ENCODE data around the gene SRGAP1.
"Not testable (repeated sequence)": the region's sequence is repeated elsewhere in the genome, so short reads cannot be mapped to it uniquely, and the experiment has no call there.

Gene SRGAP1

DNA sequence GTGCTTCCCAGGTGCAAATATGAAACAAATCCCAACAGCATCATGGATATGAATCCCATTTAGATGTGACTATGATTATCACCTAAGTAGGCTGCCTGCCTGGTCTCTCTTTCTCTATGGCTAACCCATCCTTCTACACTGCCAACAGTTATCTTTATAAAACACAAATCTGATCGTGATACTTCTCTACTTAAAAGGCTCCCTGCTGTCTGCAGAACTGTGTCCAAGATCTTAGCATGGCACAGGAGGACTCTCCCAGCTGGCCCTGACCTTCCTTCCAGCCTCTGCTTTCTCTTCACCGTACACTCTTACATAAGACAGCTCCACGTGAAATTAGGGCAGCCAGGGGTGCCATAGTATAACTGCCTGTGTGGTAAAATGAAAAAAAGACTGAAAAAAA, 3.5 kb upstream of the SRGAP1 start:
- DNase-seq: no peak

- no peak for DNase-seq
These were observed 2.9 kb upstream of the SRGAP1 start for GRCh38 chr12:63841571-63841970.

DNA sequence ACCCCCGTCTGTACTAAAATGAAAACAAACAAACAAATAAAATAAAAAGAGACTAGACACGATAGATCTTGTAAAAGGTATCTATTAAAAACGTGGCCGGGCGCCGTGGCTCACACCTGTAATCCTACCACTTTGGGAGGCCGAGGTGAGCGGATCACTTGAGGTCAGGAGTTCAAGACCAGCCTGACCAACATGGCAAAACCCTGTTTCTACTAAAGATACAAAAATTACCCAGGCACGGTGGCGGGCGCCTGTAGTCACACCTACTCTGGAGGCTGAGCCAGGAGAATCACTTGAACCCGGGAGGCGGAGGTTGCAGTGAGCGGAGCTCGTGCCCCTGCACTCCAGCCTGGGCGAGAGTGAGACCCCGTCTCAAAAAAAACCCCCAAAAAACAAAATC, 1.8 kb upstream of the SRGAP1 start:
- not testable (repeated sequence) for DNase-seq

GRCh38 chr12:63843254-63843720, 1.2 kb upstream of the SRGAP1 start:
- DNase-seq: no peak

- DNase-seq: peak; percentile 87
These were observed 644 bp upstream of the SRGAP1 start for GRCh38 chr12:63843721-63844390.

GRCh38 chr12:63845726-63846125, 1.2 kb downstream of the SRGAP1 start:
- no peak for DNase-seq

GRCh38 chr12:63846238-63846967, 1.9 kb downstream of the SRGAP1 start:
- DNase-seq: no peak

DNA sequence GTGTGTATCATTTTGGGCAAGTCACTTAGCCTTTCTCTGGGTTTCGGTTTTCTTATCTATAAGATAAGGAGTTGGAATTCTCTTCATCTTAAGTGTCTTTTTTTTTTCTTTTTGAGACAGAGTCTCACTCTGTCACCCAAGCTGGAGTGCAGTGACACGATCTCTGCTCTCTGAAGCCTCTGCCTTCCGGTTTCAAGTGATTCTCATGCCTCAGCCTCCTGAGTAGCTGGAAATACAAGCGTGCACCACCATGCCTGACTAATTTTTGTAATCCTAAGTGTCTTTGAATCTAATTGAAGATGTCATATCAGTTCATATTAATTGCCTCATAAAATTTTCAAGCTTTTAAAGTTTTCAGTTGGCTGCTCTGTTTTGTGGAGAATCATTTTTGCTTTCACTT, 4.0 kb downstream of the SRGAP1 start:
- no peak for DNase-seq

GRCh38 chr12:63849106-63849620, 4.7 kb downstream of the SRGAP1 start:
- no peak for DNase-seq

DNA sequence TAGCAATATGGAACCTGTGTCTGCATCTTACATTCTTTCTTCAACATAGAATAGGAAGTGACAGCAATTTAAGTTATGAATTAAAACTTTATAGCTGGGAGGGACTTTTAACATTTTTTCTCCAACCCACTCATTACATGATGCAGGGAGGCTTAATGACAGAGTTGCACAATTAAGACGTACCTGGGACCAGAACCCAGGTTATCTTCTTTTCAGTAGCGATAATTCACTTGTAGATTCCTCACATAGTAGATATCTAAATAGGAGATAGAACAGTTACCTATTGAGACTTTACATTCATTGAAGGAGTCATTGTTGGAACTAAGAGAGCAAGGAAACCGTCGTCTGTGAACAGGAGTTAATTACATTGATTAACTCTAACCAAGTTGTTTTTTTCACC, 5.1 kb downstream of the SRGAP1 start:
- DNase-seq: no peak

DNA sequence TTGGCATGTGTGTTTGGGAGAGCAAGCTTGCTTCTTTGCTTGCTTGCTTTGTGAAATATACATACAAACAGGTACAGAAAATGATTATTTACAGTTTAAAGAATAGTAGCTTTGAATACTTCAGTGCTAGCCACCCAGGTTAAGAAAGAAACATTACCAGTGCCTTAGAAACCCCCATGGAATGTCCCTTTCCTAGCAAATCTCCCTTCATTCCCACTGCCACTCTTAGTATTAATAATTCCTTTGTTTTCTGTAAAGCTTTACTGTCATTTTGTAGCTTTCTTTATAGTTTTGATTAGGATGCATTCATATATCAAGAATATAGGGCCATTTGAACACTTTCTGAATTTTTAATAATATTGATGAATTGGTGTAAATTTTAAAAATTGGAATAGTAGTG, 9.5 kb downstream of the SRGAP1 start:
- no peak for DNase-seq

DNA sequence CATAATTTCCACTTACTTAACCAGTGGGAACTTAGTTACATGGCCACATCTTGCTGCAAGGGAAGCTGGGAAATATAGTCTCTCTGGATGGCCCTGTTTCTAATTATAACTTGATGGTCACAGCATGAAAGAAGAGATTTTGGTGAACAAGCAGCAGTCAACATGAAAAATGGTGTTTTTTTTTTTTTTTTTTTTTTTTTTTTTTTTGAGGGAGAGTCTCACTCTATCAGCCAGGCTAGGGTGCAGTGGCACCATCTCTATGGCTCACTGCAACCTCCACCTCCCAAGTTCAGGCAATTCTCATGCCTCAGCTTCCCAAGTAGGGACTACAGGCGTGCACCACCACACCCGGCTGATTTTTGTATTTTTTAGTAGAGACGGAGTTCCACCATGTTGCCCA, 10.8 kb downstream of the SRGAP1 start:
- no peak for DNase-seq

GRCh38 chr12:63857771-63858670, 13.5 kb downstream of the SRGAP1 start:
- DNase-seq: no peak

- not testable (repeated sequence) for DNase-seq
These were observed 15.4 kb downstream of the SRGAP1 start for GRCh38 chr12:63859880-63860279.

DNA sequence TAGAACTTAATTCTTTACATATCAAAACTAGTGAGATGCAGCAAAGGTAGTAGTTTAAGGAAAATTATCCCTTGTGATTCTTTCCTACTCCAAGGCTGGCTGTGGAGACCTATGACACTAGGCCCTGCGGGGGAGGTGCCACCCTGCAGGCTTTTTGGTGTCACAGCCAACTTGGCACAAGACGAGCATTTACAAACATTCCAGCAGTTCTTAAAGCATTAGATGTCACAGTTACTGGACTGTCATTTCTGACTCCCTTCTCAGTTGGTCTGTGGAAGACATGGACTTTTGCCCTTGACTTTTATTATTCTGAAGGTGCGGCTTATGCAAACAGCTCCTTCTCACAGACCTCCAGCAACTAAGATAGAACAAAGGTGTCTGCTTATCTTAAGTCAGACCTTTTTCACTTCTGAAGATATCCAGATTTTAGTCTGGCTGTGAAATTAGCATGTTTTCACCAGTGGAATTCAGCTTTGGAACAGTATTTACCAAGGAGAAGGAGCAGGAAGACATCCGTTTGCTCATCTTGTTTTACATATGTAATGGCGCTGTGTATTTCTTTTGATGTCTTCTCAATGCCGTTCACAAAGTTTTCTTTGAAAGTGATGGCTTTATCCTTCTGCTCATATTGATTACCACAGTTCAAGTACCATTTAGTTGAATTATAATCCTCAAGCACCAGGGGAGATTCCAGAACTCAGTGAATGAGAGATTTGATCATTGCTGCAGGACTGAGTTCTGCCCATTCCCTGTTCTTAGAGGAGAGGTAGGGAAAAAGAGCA, 17.9 kb downstream of the SRGAP1 start:
- no peak for DNase-seq

DNA sequence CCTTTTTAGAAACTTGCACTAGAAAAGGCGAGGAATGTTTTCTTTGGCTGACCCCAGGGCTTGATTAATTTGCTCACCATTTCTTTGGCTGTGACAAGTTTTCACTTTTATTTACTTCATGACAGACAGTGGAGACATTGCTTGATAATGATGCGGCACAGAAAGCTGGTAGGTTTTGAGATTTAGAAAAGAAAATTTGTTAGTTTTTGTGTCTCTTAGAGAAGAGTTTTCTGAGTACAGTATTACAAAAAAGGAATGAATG, 18.4 kb downstream of the SRGAP1 start:
- DNase-seq: no peak

- no peak for DNase-seq
These were observed 19.4 kb downstream of the SRGAP1 start for GRCh38 chr12:63863658-63864453.

DNA sequence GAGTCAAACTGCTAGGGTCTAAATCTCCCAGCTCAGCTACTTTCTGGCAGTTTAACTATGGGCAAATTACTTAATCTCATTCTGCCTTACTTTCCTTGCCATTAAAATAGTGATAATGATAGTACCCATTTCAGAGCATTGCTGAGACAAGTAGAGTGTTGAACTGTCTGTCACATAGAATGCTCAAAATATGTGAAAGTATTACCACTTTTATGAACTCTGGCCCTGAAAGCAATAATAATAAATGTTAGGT, 19.9 kb downstream of the SRGAP1 start:
- DNase-seq: no peak

DNA sequence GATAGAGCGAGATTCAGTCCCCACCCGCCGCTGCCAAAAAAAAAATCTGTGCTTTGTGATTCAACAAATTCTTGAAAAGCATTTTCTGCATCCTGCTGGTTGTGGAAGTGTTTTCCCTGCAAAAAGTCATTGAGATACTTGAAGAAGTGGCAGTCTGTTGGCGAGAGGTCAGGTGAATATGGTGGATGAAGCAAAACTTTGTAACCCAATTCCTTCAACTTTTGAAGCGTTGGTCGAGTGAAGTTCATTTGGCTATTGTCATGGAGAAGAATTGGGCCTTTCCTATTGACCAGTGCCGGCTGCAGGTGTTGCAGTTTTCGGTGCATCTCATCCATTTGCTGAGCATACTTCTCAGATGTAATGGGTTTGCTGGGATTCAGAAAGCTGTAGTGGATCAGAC, 20.9 kb downstream of the SRGAP1 start:
- no peak for DNase-seq

DNA sequence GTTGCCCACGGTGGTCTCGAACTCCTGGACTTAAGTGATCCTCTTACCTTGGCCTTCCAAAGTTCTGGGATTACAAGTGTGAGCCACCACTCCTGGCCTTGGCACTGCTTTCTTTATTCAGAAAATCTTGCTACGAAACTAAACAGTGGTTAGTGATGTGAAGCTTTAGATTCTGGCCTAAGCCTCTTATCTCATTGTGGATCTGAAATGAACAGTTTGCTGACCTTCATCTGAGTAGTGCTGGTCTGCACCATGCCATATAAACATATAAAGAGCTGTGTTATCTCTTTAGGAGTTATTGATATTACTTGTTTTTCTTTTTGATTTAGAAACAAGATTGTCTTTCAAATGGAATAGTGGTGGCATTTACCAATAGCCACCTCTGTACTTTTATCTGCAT, 22.6 kb downstream of the SRGAP1 start:
- DNase-seq: no peak

- DNase-seq: no peak
These were observed 25.2 kb downstream of the SRGAP1 start for GRCh38 chr12:63869656-63870055.

GRCh38 chr12:63870838-63871237, 26.3 kb downstream of the SRGAP1 start:
- DNase-seq: no peak
